ENCODE results near the gene RSRC1. TPM values are rescaled to one million over a fixed set of nuclear protein-coding genes. Genes with fewer than 3 reads are reported as not detected.

Gene RSRC1
- total and polyA plus RNA-seq, 3 donors from 2014 or later: 12.6 to 53.3 (median 43.8) TPM

GRCh38 chr3:158570999-158571702, 461.3 kb downstream of the RSRC1 start, which contains the start of gene MLF1:
TSS of gene MLF1 (plus strand) at chr3:158571194. CDS start at chr3:158571301, 107 bp downstream.
- no peak for TF ChIP-seq CTCF (IDR thresholded peaks at IDR 0.05)
- peak; percentile 71 for TF ChIP-seq POLR2A (IDR thresholded peaks at IDR 0.05)
- no peaks in the 10 kb centered on the region for H3K27me3 ChIP-seq
- no peaks in the 10 kb centered on the region for H3K36me3 ChIP-seq (ENCODE audit: low read depth, missing control alignments)
- WGBS, 2 donors: 0 to 1% methylated on average over 26 to 41 of the region's 51 CpGs
- no peaks in the 10 kb centered on the region for H3K4me1 ChIP-seq
- peak within 1 kb of the TSS; percentile 93 to 94 for H3K27ac ChIP-seq
- peak; percentile 99 for DNase-seq
- intact Hi-C loops (cut with DNase I; ENCODE audit: low total_unique reads): no loop called here
- no peaks in the 10 kb centered on the region for H3K9me3 ChIP-seq
- peak within 1 kb of the TSS; percentile 68 to 83 for H3K4me3 ChIP-seq

GRCh38 chr3:158571969-158572765, 462.3 kb downstream of the RSRC1 start:
- Histone ChIP-seq H3K27ac (no peak overlapping the region), H3K4me1 (no peaks in the 10 kb centered on the region), H3K4me3 (peak overlapping the region; percentile 7 to 83), H3K36me3 (ENCODE audit: low read depth, missing control alignments) (no peaks in the 10 kb centered on the region), H3K9me3 (no peaks in the 10 kb centered on the region), H3K27me3 (no peaks in the 10 kb centered on the region)
- WGBS, 2 donors: 60 to 68% methylated on average over 15 to 16 of the region's 16 CpGs
- DNase-seq: no peak
- TF ChIP-seq POLR2A (IDR thresholded peaks at IDR 0.05) (no peak), CTCF (IDR thresholded peaks at IDR 0.05) (no peak)
- intact Hi-C loops (cut with DNase I; ENCODE audit: low total_unique reads): no loop called here

- Histone ChIP-seq H3K4me3 (no peak overlapping the region), H3K27me3 (no peaks in the 10 kb centered on the region), H3K36me3 (ENCODE audit: low read depth, missing control alignments) (no peaks in the 10 kb centered on the region), H3K27ac (no peak overlapping the region), H3K9me3 (no peaks in the 10 kb centered on the region), H3K4me1 (no peaks in the 10 kb centered on the region)
- intact Hi-C loops (cut with DNase I; ENCODE audit: low total_unique reads): no loop called here
- WGBS, 2 donors: 62 to 72% methylated on average over 8 of the region's 8 CpGs
- no peak for DNase-seq
- TF ChIP-seq CTCF (IDR thresholded peaks at IDR 0.05): no peak
- no peak for TF ChIP-seq POLR2A (IDR thresholded peaks at IDR 0.05)
Observed at GRCh38 chr3:158572766-158573060, 462.8 kb downstream of the RSRC1 start.

GRCh38 chr3:158573714-158574113, 463.8 kb downstream of the RSRC1 start:
- Histone ChIP-seq H3K27me3 (no peaks in the 10 kb centered on the region), H3K4me1 (no peaks in the 10 kb centered on the region), H3K9me3 (no peaks in the 10 kb centered on the region), H3K27ac (no peak overlapping the region), H3K4me3 (no peak overlapping the region), H3K36me3 (ENCODE audit: low read depth, missing control alignments) (no peaks in the 10 kb centered on the region)
- DNase-seq: peak; percentile 62
- TF ChIP-seq CTCF (IDR thresholded peaks at IDR 0.05): no peak
- WGBS, 2 donors: 50 to 65% methylated on average over 7 of the region's 7 CpGs
- intact Hi-C loops (cut with DNase I; ENCODE audit: low total_unique reads): no loop called here
